ENCODE measurements around the gene SERINC1. TPM values are rescaled to one million over a fixed set of nuclear protein-coding genes. Genes with fewer than 3 reads are reported as not detected.
"Not testable (repeated sequence)": the region's sequence is repeated elsewhere in the genome, so short reads cannot be mapped to it uniquely, and the experiment has no call there.

The SERINC1 gene
- 100 to 1,000 TPM; 161 to 215 (median 179) TPM for total RNA-seq (2021; fragmentation: NEBNext Ultra II Directional; extraction: Animal tissue kit (Norgen Biotek cat#: 25700))
- long read RNA-seq, transcript SERINC1-201 (10 exons, 3,137 nt), result major isoform, 180 of 235 reads
- long read RNA-seq, partial matches to known transcripts, result 22 of 235 reads
- long read RNA-seq, other reads (novel, unspliced or antisense), result 33 of 235 reads

DNA sequence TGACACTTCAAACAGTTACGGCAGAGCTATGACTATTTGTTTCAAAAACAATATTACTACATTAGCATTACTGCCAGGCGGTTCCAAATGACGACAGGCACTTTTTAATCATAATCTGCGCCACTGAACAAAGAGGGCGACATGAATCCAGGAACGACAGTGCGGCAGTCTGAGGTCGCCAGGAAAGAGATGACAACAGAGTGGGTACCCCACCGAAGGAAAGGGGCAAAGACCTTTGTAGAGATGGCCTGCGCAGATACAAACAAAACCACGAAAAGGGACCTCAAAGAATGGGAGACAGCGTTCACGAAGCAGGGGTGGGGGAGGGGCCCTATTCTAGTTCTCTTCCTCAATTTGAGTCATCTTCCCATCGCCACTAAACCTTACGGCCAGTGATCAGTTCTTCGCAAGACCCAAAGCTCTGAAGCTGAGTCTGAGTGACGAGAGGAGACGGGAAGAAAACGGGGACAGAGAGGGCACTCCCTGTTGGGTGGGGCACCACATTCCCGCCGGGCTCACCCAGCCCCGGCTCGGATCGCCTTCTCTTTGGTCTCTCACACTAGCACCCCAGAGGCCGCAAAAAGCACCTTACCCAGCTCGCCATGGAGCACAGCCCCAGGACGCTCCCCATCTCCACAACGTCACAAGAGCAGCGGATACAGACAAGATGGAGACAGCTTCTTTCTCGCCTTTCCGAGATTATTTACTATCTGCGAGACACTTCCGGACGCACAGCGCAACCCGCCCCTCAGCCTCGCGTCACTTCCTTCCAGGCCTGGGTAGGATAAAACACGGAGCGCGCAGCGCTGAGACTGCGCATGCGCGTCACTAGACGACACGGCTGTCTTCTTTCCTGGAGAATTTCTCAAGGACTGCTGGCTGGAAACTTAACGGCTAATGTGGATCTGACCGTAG is at the start of gene SERINC1:
SERINC1 (minus strand) TSS at position 701 of the 915 bp plus-strand sequence; CDS start at position 631, 70 bp downstream.
- TF ChIP-seq, protein P1, sequence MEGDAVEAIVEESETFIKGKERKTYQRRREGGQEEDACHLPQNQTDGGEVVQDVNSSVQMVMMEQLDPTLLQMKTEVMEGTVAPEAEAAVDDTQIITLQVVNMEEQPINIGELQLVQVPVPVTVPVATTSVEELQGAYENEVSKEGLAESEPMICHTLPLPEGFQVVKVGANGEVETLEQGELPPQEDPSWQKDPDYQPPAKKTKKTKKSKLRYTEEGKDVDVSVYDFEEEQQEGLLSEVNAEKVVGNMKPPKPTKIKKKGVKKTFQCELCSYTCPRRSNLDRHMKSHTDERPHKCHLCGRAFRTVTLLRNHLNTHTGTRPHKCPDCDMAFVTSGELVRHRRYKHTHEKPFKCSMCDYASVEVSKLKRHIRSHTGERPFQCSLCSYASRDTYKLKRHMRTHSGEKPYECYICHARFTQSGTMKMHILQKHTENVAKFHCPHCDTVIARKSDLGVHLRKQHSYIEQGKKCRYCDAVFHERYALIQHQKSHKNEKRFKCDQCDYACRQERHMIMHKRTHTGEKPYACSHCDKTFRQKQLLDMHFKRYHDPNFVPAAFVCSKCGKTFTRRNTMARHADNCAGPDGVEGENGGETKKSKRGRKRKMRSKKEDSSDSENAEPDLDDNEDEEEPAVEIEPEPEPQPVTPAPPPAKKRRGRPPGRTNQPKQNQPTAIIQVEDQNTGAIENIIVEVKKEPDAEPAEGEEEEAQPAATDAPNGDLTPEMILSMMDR (IDR thresholded peaks at IDR 0.05), result no peak
- Mint-ChIP-seq H3K36me3 (ENCODE audit: low read depth) (peaks cover 17% of the 10 kb centered on the region), H3K4me3 (peak within 1 kb of the TSS; percentile 100), H3K27ac (peak within 1 kb of the TSS; percentile 99), H3K9me3 (no peaks in the 10 kb centered on the region), H3K27me3 (ENCODE audit: insufficient read depth) (no peaks in the 10 kb centered on the region; the same call in 1 of the 2 replicates), H3K4me1 (ENCODE audit: low read depth) (peaks cover 33% of the 10 kb centered on the region)
- peak; percentile 92 for DNase-seq

DNA sequence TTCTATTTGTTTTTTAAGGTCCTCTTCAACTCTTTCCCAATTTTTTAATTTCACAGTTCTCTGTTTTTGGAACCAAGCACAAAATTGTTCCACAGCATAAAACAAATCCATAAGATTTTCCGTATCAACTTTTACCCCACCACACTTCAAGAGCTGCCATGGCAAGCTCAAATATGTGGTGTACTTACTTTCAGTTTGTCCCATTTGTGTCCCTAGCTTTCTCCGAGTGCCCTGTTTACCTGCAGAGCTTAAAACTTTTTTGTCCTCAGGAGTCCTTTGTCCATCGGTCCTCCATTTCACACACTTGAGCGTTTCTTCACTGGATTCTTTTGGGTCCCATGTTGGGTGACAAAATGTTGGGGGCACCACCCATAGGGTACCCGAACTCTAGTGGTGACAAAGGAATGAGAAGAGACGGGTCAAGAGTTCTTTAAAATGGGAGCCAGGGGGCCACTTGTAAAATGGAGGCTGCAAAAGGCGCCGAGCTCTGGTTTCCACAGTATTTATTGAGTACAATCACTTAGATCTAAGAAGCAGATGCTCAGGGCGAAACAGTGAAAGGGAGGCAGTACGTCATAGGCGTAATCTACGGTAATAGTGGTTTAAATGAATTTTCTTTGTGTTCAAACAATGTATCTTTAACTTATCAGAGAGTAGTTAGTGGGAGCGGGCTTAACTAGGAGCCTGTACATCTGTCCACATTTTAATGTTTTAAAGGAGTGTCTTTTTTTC is 39.8 kb upstream of the SERINC1 start:
- DNase-seq, result no peak
- Mint-ChIP-seq H3K9me3 (peaks cover 3% of the 10 kb centered on the region; the same call in 1 of the 2 replicates), H3K4me1 (ENCODE audit: low read depth) (no peaks in the 10 kb centered on the region), H3K4me3 (peak overlapping the region; percentile 58; the same call in 1 of the 2 replicates), H3K36me3 (ENCODE audit: low read depth) (no peaks in the 10 kb centered on the region), H3K27me3 (ENCODE audit: insufficient read depth) (no peaks in the 10 kb centered on the region; the same call in 1 of the 2 replicates), H3K27ac (no peak overlapping the region)
- TF ChIP-seq, protein P1 (IDR thresholded peaks at IDR 0.05), result no peak

DNA sequence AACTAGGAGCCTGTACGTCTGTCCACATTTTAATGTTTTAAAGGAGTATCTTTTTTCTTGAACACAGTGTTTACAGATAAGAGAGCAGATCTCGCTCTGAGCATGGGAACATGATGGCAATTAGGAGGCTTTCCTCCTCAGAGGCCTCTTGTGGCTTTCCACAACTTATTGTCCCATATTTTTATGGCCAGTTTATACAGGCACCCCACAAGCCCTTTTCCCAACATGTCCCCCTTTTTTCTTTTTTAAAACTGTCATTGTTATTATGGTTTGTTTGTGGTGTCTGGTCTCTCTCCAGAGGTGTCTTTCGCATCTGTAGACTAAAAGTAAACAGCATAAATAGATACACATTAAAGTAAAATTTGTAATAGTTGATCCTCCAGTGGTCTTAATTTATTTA is 33.6 kb upstream of the SERINC1 start:
- H3K36me3 Mint-ChIP-seq (ENCODE audit: low read depth); H3K27me3 Mint-ChIP-seq (ENCODE audit: insufficient read depth): not testable (repeated sequence)
- H3K9me3 Mint-ChIP-seq, result peaks cover 37% of the 10 kb centered on the region

DNA sequence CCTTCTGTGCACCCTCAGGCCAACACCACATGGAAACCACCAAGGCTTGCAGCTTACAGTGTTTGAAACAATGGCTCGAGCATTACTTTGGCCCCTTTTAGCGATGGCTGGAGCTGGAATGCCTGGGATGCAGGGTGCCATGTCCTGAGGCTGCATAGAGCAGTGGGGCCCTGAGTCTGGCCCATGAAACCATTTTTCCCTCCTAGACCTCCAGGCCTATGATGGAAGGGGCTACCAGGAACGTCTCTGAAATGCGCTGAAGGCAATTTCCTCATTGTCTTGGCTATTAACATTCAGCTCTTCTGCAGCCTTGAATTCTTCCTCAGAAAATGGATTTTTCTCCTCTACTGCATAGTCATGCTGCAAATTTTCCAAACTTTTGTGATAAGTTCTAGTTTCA is 29.9 kb upstream of the SERINC1 start:
- H3K36me3 Mint-ChIP-seq (ENCODE audit: low read depth), result peaks cover 5% of the 10 kb centered on the region; the same call in 1 of the 2 replicates
- no peak for DNase-seq
- H3K9me3 Mint-ChIP-seq, result peaks cover 33% of the 10 kb centered on the region
- no peak overlapping the region for H3K27ac Mint-ChIP-seq
- no peaks in the 10 kb centered on the region for H3K27me3 Mint-ChIP-seq (ENCODE audit: insufficient read depth)
- H3K4me3 Mint-ChIP-seq, result no peak overlapping the region
- no peaks in the 10 kb centered on the region for H3K4me1 Mint-ChIP-seq (ENCODE audit: low read depth)
- TF ChIP-seq, protein P1 (IDR thresholded peaks at IDR 0.05), result no peak

More for the DNA sequence above, 33.6 kb upstream of the SERINC1 start:
- not testable (repeated sequence) for H3K27ac Mint-ChIP-seq; H3K4me3 Mint-ChIP-seq; H3K4me1 Mint-ChIP-seq (ENCODE audit: low read depth); DNase-seq

DNA sequence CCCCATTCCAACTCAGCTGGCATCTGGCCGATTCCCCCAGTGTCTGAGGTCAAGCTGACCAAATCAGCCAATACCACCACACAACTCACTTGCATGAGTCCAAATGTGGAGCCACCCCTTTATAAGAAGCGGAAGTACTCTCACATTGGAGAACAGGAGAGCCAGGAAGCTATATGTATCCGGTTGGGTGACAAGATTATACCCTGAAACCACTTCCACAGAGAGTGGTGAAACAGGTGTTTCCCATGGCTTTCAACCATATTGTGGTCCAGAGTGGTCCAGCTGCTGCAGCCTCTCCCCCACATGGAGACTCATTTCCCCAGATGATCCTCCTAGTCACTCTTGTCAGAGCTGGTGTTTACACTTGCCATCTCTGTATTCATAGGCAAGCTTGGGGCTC is 24.0 kb upstream of the SERINC1 start:
- Mint-ChIP-seq H3K36me3 (ENCODE audit: low read depth) (no peaks in the 10 kb centered on the region), H3K27ac (no peak overlapping the region), H3K9me3 (peaks cover 2% of the 10 kb centered on the region), H3K4me1 (ENCODE audit: low read depth) (no peaks in the 10 kb centered on the region), H3K27me3 (ENCODE audit: insufficient read depth) (no peaks in the 10 kb centered on the region), H3K4me3 (no peak overlapping the region)
- DNase-seq, result no peak
- TF ChIP-seq, protein P1 (IDR thresholded peaks at IDR 0.05), result no peak

All from HFFc6 (cell line).